ENCODE results near the gene MORC3. TPM values are rescaled to one million over a fixed set of nuclear protein-coding genes. Genes with fewer than 3 reads are reported as not detected.
"Not testable (repeated sequence)": the region's sequence is repeated elsewhere in the genome, so short reads cannot be mapped to it uniquely, and the experiment has no call there.

MORC3 gene
- total RNA-seq, 1 experiment from 2014 or later = 18.7 TPM

DNA sequence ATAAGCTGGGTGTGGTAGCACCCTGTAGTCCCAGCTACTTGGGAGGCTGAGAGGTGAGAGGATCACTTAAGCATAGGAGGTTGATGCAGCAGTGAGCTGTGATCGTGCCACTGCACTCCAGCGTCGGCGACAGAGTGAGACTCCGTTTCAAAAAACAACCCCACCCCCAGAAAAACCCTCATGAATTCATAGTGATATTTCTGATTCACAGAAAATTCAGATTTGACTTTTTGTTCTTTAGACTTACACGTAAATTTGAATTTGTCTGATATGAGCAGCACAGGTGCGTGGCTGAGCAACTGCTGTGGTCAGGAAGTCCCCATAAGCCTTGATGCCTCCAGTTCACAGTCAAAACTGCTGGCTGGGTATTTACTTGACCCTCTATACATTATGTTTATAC, 10.0 kb upstream of the MORC3 start:
- no peak overlapping the region for H4K8ac ChIP-seq (replicated peaks; ENCODE audit: insufficient read length, low read depth, low read length)
- no peak overlapping the region for H3K56ac ChIP-seq (ENCODE audit: insufficient read length, low read depth, low read length)
- no peak for DNase-seq
- H3K9me3 ChIP-seq (ENCODE audit: control insufficient read depth, low read depth, low read length) = no peaks in the 10 kb centered on the region
- Mint-ChIP-seq H3K27ac (no peak overlapping the region), H3K27me3 (ENCODE audit: low read depth) (0 out of 2 replicates have a peak, but pooled peaks cover 2% of the 10 kb centered on the region), H3K9me3 (peaks cover 18 to 19% of the 10 kb centered on the region in 2 experiments), H3K4me1 (peaks cover 0 to 7% of the 10 kb centered on the region in 2 experiments; a peak in 2 of 4 replicates), H3K36me3 (ENCODE audit: insufficient read depth in 1 of 3, low read depth in 3 of 3) (peaks cover 0 to 10% (median 9%) of the 10 kb centered on the region in 3 experiments; a peak in 5 of 7 replicates), H3K4me3 (no peak overlapping the region)
- H3K4me1 ChIP-seq (ENCODE audit: insufficient read depth, low read length) = no peaks in the 10 kb centered on the region
- no peaks in the 10 kb centered on the region for H3K79me2 ChIP-seq (ENCODE audit: insufficient read depth, low read length)
- no peaks in the 10 kb centered on the region for H4K20me1 ChIP-seq (ENCODE audit: control insufficient read depth, insufficient read depth, insufficient read length)
- no peak overlapping the region for H2AFZ ChIP-seq (ENCODE audit: low read length)
- no peaks in the 10 kb centered on the region for H3K27me3 ChIP-seq (ENCODE audit: insufficient read depth, low read length)
- TF ChIP-seq CTCF (conservative IDR thresholded peaks at IDR 0.05) = no peak
- no peak overlapping the region for H3K14ac ChIP-seq (ENCODE audit: insufficient read depth, low read length)
- no peaks in the 10 kb centered on the region for H3K23me2 ChIP-seq (ENCODE audit: insufficient read length, low read depth, low read length, poor library complexity, severe bottlenecking)
- H3T11ph ChIP-seq (ENCODE audit: low read length) = no peak overlapping the region
- no peak overlapping the region for H4K5ac ChIP-seq (ENCODE audit: insufficient read length, low read depth, low read length)
- no peak overlapping the region for H3K4me2 ChIP-seq (ENCODE audit: insufficient read depth, insufficient read length, low read length)
- no CpG with 5 or more reads among the region's 7 CpGs for WGBS (ENCODE audit: extremely low coverage, insufficient read length, low lambda C conversion rate)
- H2BK15ac ChIP-seq (ENCODE audit: low read depth, low read length) = no peak overlapping the region
- H2BK12ac ChIP-seq (ENCODE audit: insufficient read length, low read depth, low read length) = no peak overlapping the region
- no peak overlapping the region for H3K23ac ChIP-seq (ENCODE audit: insufficient read length, low read depth, low read length)
- no peak overlapping the region for H3K27ac ChIP-seq (ENCODE audit: insufficient read length, low read depth, low read length)
- no peak overlapping the region for H2BK120ac ChIP-seq (ENCODE audit: low read depth, low read length, poor library complexity, severe bottlenecking)
- H2BK20ac ChIP-seq (ENCODE audit: low read depth, low read length, poor library complexity, severe bottlenecking) = no peak overlapping the region
- H4K91ac ChIP-seq (ENCODE audit: insufficient read length, low read depth, low read length) = no peak overlapping the region
- no peak overlapping the region for H3K18ac ChIP-seq (ENCODE audit: insufficient read length, low read depth, low read length)
- H3K9ac ChIP-seq (ENCODE audit: extremely low read depth, insufficient read length, low read length) = no peak overlapping the region
- no peak overlapping the region for H2AK5ac ChIP-seq (ENCODE audit: insufficient read length, low read length)
- no peaks in the 10 kb centered on the region for H3K79me1 ChIP-seq (ENCODE audit: insufficient read depth, low read depth, low read length, poor library complexity, severe bottlenecking)
- no peak overlapping the region for H2BK5ac ChIP-seq (ENCODE audit: insufficient read length, low read length)
- H3K4ac ChIP-seq (ENCODE audit: low read depth, low read length) = no peak overlapping the region

- not testable (repeated sequence) for H4K8ac ChIP-seq (replicated peaks; ENCODE audit: insufficient read length, low read depth, low read length); H3K56ac ChIP-seq (ENCODE audit: insufficient read length, low read depth, low read length); H3K79me2 ChIP-seq (ENCODE audit: insufficient read depth, low read length); H2AFZ ChIP-seq (ENCODE audit: low read length); H4K5ac ChIP-seq (ENCODE audit: insufficient read length, low read depth, low read length); DNase-seq; H3T11ph ChIP-seq (ENCODE audit: low read length); H3K9ac ChIP-seq (ENCODE audit: extremely low read depth, insufficient read length, low read length); H3K4me2 ChIP-seq (ENCODE audit: insufficient read depth, insufficient read length, low read length); H3K27me3 ChIP-seq (ENCODE audit: insufficient read depth, low read length); H3K4me3 Mint-ChIP-seq; H3K14ac ChIP-seq (ENCODE audit: insufficient read depth, low read length); H3K23me2 ChIP-seq (ENCODE audit: insufficient read length, low read depth, low read length, poor library complexity, severe bottlenecking); H3K4me1 Mint-ChIP-seq; H2BK20ac ChIP-seq (ENCODE audit: low read depth, low read length, poor library complexity, severe bottlenecking); H2BK5ac ChIP-seq (ENCODE audit: insufficient read length, low read length); H3K23ac ChIP-seq (ENCODE audit: insufficient read length, low read depth, low read length); H2BK120ac ChIP-seq (ENCODE audit: low read depth, low read length, poor library complexity, severe bottlenecking); H3K4ac ChIP-seq (ENCODE audit: low read depth, low read length); H4K91ac ChIP-seq (ENCODE audit: insufficient read length, low read depth, low read length); H3K36me3 Mint-ChIP-seq (ENCODE audit: insufficient read depth in 1 of 3, low read depth in 3 of 3); H2BK12ac ChIP-seq (ENCODE audit: insufficient read length, low read depth, low read length); H3K9me3 ChIP-seq (ENCODE audit: control insufficient read depth, low read depth, low read length); H3K27me3 Mint-ChIP-seq (ENCODE audit: low read depth); H3K18ac ChIP-seq (ENCODE audit: insufficient read length, low read depth, low read length); H2BK15ac ChIP-seq (ENCODE audit: low read depth, low read length); H3K27ac Mint-ChIP-seq; H3K79me1 ChIP-seq (ENCODE audit: insufficient read depth, low read depth, low read length, poor library complexity, severe bottlenecking); H3K27ac ChIP-seq (ENCODE audit: insufficient read length, low read depth, low read length); H3K4me1 ChIP-seq (ENCODE audit: insufficient read depth, low read length); H2AK5ac ChIP-seq (ENCODE audit: insufficient read length, low read length); H4K20me1 ChIP-seq (ENCODE audit: control insufficient read depth, insufficient read depth, insufficient read length)
- WGBS (ENCODE audit: extremely low coverage, insufficient read length, low lambda C conversion rate) = no CpG with 5 or more reads among the region's 2 CpGs
- peaks cover 11 to 14% of the 10 kb centered on the region in 2 experiments for H3K9me3 Mint-ChIP-seq
These were observed 6.6 kb upstream of the MORC3 start for GRCh38 chr21:36313446-36313845.
